BE2C (cell line): ENCODE results near the gene SLC37A3.

Experiments
- DNase-seq: peaks from one replicate; pipeline ENCODE4 v3.0.0-alpha.2; 2020
- H3K27me3 ChIP-seq: fragments of 250-450 bp; sonication (Bioruptor Pico); 2 replicates; pipeline ENCODE4 v1.5.1; 2020; ENCODE audit warnings: mild to moderate bottlenecking
- H3K36me3 ChIP-seq: fragments of 250-450 bp; sonication (Bioruptor Pico); 2 replicates; pipeline ENCODE4 v1.5.1; 2020; ENCODE audit warnings: mild to moderate bottlenecking
- H3K4me1 ChIP-seq: fragments of 250-450 bp; sonication (Bioruptor Pico); 2 replicates; pipeline ENCODE4 v1.5.1; 2020
- H3K4me3 ChIP-seq: 2 replicates; pipeline ENCODE4 v1.5.1; 2011; ENCODE audit warnings: low read depth, low read length
- H3K9me3 ChIP-seq: fragments of 250-450 bp; sonication (Bioruptor Pico); 2 replicates; pipeline ENCODE4 v1.5.1; 2020
- CTCF ChIP-seq: IDR thresholded peaks from 2 replicates; pipeline ENCODE4 v1.5.1; 2012; ENCODE audit warnings: mild to moderate bottlenecking, low read depth, low read length

The SLC37A3 gene

GRCh38 chr7:140435252-140435895, 37.0 kb upstream of the SLC37A3 start:
- Histone ChIP-seq H3K4me1 (no peaks in the 10 kb centered on the region), H3K27me3 (no peaks in the 10 kb centered on the region), H3K9me3 (no peaks in the 10 kb centered on the region), H3K36me3 (no peaks in the 10 kb centered on the region), H3K4me3 (no peak overlapping the region)
- DNase-seq, result peak; percentile 51
- TF ChIP-seq CTCF, result no peak

GRCh38 chr7:140433396-140433795, 35.1 kb upstream of the SLC37A3 start:
- no peak for TF ChIP-seq CTCF
- no peaks in the 10 kb centered on the region for H3K9me3 ChIP-seq
- H3K36me3 ChIP-seq, result no peaks in the 10 kb centered on the region
- DNase-seq, result no peak
- no peak overlapping the region for H3K4me3 ChIP-seq
- no peaks in the 10 kb centered on the region for H3K4me1 ChIP-seq
- no peaks in the 10 kb centered on the region for H3K27me3 ChIP-seq

GRCh38 chr7:140426130-140426529, 27.8 kb upstream of the SLC37A3 start:
- Histone ChIP-seq H3K9me3 (no peaks in the 10 kb centered on the region; the same call in 1 of the 2 replicates), H3K27me3 (peaks cover 6% of the 10 kb centered on the region; the same call in 1 of the 2 replicates), H3K36me3 (no peaks in the 10 kb centered on the region), H3K4me1 (no peaks in the 10 kb centered on the region), H3K4me3 (no peak overlapping the region)
- TF ChIP-seq CTCF, result no peak
- DNase-seq, result no peak

GRCh38 chr7:140425718-140426117, 27.4 kb upstream of the SLC37A3 start:
- Histone ChIP-seq H3K9me3 (no peaks in the 10 kb centered on the region; the same call in 1 of the 2 replicates), H3K4me1 (no peaks in the 10 kb centered on the region), H3K27me3 (peaks cover 6% of the 10 kb centered on the region; the same call in 1 of the 2 replicates), H3K4me3 (no peak overlapping the region), H3K36me3 (no peaks in the 10 kb centered on the region)
- no peak for DNase-seq
- no peak for TF ChIP-seq CTCF

- H3K4me1 ChIP-seq, result no peaks in the 10 kb centered on the region
- H3K36me3 ChIP-seq, result no peaks in the 10 kb centered on the region
- H3K9me3 ChIP-seq, result no peaks in the 10 kb centered on the region; the same call in 1 of the 2 replicates
- H3K27me3 ChIP-seq, result peaks cover 6% of the 10 kb centered on the region; the same call in 1 of the 2 replicates
- no peak for DNase-seq
- TF ChIP-seq CTCF, result no peak
- no peak overlapping the region for H3K4me3 ChIP-seq
Measured at GRCh38 chr7:140423501-140423900, 25.2 kb upstream of the SLC37A3 start.

- H3K27me3 ChIP-seq, result no peaks in the 10 kb centered on the region; the same call in 1 of the 2 replicates
- DNase-seq, result no peak
- TF ChIP-seq CTCF, result no peak
Measured at GRCh38 chr7:140421521-140421920, 23.2 kb upstream of the SLC37A3 start.

More at GRCh38 chr7:140421521-140421920, 23.2 kb upstream of the SLC37A3 start:
- no peak overlapping the region for H3K4me3 ChIP-seq
- no peaks in the 10 kb centered on the region; the same call in 1 of the 2 replicates for H3K9me3 ChIP-seq
- no peaks in the 10 kb centered on the region for H3K4me1 ChIP-seq
- H3K36me3 ChIP-seq, result no peaks in the 10 kb centered on the region
